PC-3 (cell line): Measurements from ENCODE around the gene HILPDA. TPM values are rescaled to one million over a fixed set of nuclear protein-coding genes. Genes with fewer than 3 reads are reported as not detected.

Source experiments
- ATAC-seq: fragments of 200-7000 bp; cut with Tn5 transposase; 2 replicates; pipeline ENCODE4 v1.9.1; 2020; ENCODE audit warnings: mild to moderate bottlenecking, moderate library complexity
- BruUV-seq: library from RNA; stranded (reverse); fragments of 400-500 nt; replicated peaks from 2 replicates; lab custom pipeline; 2021; lab: Mats Ljungman, UMichigan
- CTCF ChIA-PET: fragments of 300-600 bp; sonication (Branson Sonifier 250); formaldehyde crosslinking; loops from one replicate; lab custom pipeline; 2022; ENCODE audit warnings: antibody characterized with exemption; lab: Charles Lee
- POLR2A ChIA-PET: fragments of 300-600 bp; sonication (Branson Sonifier 250); formaldehyde crosslinking; loops from one replicate; lab custom pipeline; 2022; ENCODE audit warnings: antibody characterized with exemption; ENCODE audit not compliant: unreplicated experiment; lab: Charles Lee
- DNase-seq: peaks from one replicate; pipeline ENCODE4 v3.0.0-alpha.2; 2015
- H2AFZ ChIP-seq: fragments of 300-600 bp; sonication (generic); 2 replicates; pipeline ENCODE4 v1.6.0; 2016; ENCODE audit warnings: antibody characterized with exemption, low read length
- H3F3A ChIP-seq: fragments of 300-600 bp; sonication (generic); one replicate; pipeline ENCODE4 v1.6.0; 2017; ENCODE audit warnings: antibody characterized with exemption, low read length, control low read depth, mild to moderate bottlenecking; ENCODE audit not compliant: unreplicated experiment
- H3K27ac ChIP-seq: fragments of 300-600 bp; sonication (generic); 2 replicates; pipeline ENCODE4 v1.5.1; 2016; ENCODE audit warnings: mild to moderate bottlenecking, low read length
- H3K27me3 ChIP-seq: fragments of 300-600 bp; sonication (generic); 2 replicates; pipeline ENCODE4 v1.6.1; 2016; ENCODE audit warnings: low read length, mixed read lengths
- H3K36me3 ChIP-seq: fragments of 300-600 bp; sonication (generic); 2 replicates; pipeline ENCODE4 v1.6.1; 2016; ENCODE audit warnings: low read depth, mixed run types, low read length, mixed read lengths
- H3K4me1 ChIP-seq: fragments of 300-600 bp; sonication (generic); 2 replicates; pipeline ENCODE4 v1.5.1; 2016; ENCODE audit warnings: low read length; ENCODE audit not compliant: insufficient read depth
- H3K4me2 ChIP-seq: fragments of 300-600 bp; sonication (generic); 2 replicates; pipeline ENCODE4 v1.6.0; 2016; ENCODE audit warnings: low read length
- H3K4me3 ChIP-seq: fragments of 300-600 bp; sonication (generic); 2 replicates; pipeline ENCODE4 v1.5.1; 2016; ENCODE audit warnings: mild to moderate bottlenecking, low read length, mixed read lengths
- H3K79me2 ChIP-seq: fragments of 300-600 bp; sonication (generic); 2 replicates; pipeline ENCODE4 v1.6.1; 2017; ENCODE audit warnings: low read length, mixed read lengths
- H3K9ac ChIP-seq: fragments of 300-600 bp; sonication (generic); 2 replicates; pipeline ENCODE4 v1.6.0; 2016; ENCODE audit warnings: mild to moderate bottlenecking, low read length
- H3K9me2 ChIP-seq: fragments of 300-600 bp; sonication (generic); replicated peaks from 2 replicates; pipeline ENCODE4 v1.6.1; 2016; ENCODE audit warnings: mixed run types, low read length, mixed read lengths
- H3K9me3 ChIP-seq: fragments of 300-600 bp; sonication (generic); 2 replicates; pipeline ENCODE4 v1.6.1; 2016; ENCODE audit warnings: low read length, mixed read lengths
- H4K20me1 ChIP-seq: fragments of 300-600 bp; sonication (generic); 2 replicates; pipeline ENCODE4 v1.6.1; 2016; ENCODE audit warnings: low read length, mixed read lengths
- CTCF ChIP-seq: fragments of 300-600 bp; sonication (generic); conservative IDR thresholded peaks from 2 replicates; pipeline ENCODE4 v1.5.1; 2017; ENCODE audit warnings: antibody characterized with exemption, low read depth, mild to moderate bottlenecking, low read length
- EZH2 ChIP-seq: fragments of 300-600 bp; sonication (generic); IDR thresholded peaks from one replicate; pipeline ENCODE4 v1.6.1; 2017; ENCODE audit warnings: antibody characterized with exemption, mild to moderate bottlenecking, low read length; ENCODE audit not compliant: unreplicated experiment
- EZH2phosphoT487 ChIP-seq: fragments of 300-600 bp; sonication (generic); IDR thresholded peaks from 2 replicates; pipeline ENCODE4 v1.6.1; 2018; ENCODE audit warnings: mild to moderate bottlenecking, antibody characterized with exemption, low read length, borderline replicate concordance
- intact Hi-C: fragments of 100-400 bp; cut with micrococcal nuclease; formaldehyde crosslinking; loops from 2 replicates; pipeline ENCODE4 v1.9.0; 2023
- total RNA-seq: library from RNA; depleted of rRNA; stranded (reverse); fragments of >200 nt; gene quantifications from 2 replicates; pipeline ENCODE4 v1.2.3, GENCODE V29; 2014

Gene HILPDA
- total RNA-seq, 1 experiment from 2014 or later: 29.1 TPM

DNA sequence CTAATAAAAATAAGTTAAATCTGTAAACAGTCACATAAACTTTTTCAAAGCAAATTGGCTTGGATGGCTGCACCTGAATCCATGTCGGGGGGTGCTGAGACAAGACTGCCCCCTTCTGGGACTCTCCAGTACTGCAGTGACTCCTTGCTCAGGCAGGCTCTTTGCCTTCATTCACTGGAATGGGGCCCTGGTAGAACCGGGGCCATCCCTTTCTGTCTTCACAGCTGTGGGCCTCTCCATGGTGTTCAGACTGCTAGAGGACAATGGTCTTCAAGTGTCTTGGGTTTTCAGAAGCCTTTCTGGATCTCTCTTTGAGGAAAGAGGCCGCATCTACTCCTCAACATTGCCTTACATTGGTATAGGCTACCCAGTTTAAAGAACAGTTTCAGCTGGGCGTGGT, 29.8 kb upstream of the HILPDA start:
- no TSS peak for BruUV-seq
- POLR2A ChIA-PET: no interaction called here
- CTCF ChIA-PET: interaction anchor here (1.0 to 4.4 kb wide), 2 partner anchors 26 to 35 kb away, joined by 8 to 65 read pairs; no protein-coding TSS in a partner anchor

DNA sequence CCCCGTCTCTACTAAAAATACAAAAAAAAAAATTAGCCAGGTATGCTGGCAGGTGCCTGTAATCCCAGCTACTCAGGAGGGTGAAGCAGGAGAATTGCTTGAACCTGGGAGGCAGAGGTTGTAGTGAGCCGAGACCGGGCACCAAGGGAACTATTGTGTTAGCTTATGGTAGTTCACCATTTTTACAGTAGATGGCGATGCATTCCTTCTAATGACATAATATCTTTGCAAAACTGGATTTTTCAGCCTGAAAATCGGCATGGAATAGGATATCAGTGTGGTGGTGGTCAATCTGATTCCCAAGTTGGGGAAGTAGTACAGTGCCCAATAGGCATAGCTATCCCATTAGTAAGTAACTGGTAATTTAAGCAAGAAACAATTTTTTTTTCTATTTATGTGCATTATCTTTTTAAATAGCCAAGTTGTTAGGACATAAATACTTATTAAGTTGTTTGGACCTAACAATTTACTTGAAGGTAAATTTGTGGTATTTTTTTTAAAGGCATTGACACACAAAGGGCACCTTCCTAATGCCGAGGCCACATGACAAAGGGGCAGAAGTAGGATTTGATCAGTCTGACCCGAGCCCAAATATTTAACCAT, 28.3 kb upstream of the HILPDA start:
- TF ChIP-seq EZH2: no peak
- peak; percentile 73 for TF ChIP-seq CTCF
- TF ChIP-seq EZH2phosphoT487: no peak

More for the DNA sequence above, 29.8 kb upstream of the HILPDA start:
- H3K27ac ChIP-seq: no peak overlapping the region
- intact Hi-C loops: loop anchor here (1.0 kb wide), 2 partner anchors 28 to 79 kb away; no protein-coding TSS in a partner anchor
- TF ChIP-seq EZH2 (no peak), CTCF (peak; percentile 87)
- H2AFZ ChIP-seq: peak overlapping the region; percentile 25; the same call in 1 of the 2 replicates
- no peaks in the 10 kb centered on the region for H4K20me1 ChIP-seq
- peak; percentile 57 for ATAC-seq
- no peaks in the 10 kb centered on the region for H3K79me2 ChIP-seq
- no peak overlapping the region for H3K9ac ChIP-seq
- no peaks in the 10 kb centered on the region for H3K27me3 ChIP-seq
- H3K4me3 ChIP-seq: no peak overlapping the region
- peak; percentile 73 for DNase-seq
- H3K36me3 ChIP-seq: no peaks in the 10 kb centered on the region; the same call in 1 of the 2 replicates
- no peak overlapping the region for H3K4me2 ChIP-seq
- no peaks in the 10 kb centered on the region for H3F3A ChIP-seq
- peaks cover 8% of the 10 kb centered on the region for H3K4me1 ChIP-seq
- H3K9me2 ChIP-seq: no peaks in the 10 kb centered on the region
- H3K9me3 ChIP-seq: no peaks in the 10 kb centered on the region

DNA sequence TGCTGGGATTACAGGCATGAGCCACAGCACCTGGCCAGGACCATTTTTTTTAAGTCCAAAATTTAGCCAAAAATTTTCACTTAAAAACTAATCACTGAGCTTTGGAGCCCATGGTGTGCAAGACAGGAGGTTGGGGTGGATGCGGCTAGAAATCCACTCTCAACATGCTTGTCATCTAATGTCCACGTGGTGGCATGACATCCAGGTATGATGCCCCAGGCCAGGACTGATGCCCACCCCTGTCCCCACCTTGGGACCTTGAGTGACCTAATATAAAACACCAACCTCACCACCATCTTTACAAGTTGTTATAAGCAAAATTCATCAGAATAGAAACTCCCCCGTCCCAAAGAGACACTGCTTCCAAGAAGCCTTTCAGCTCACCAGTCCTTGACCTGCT, 25.5 kb upstream of the HILPDA start:
- no peaks in the 10 kb centered on the region for H3K9me2 ChIP-seq
- CTCF ChIA-PET: interaction anchor here (0.6 to 1.0 kb wide), 2 partner anchors 23 to 31 kb away, joined by 3 to 6 read pairs; no protein-coding TSS in a partner anchor
- DNase-seq (no peak), ATAC-seq (no peak)
- H3K9ac ChIP-seq: no peak overlapping the region
- H3K4me3 ChIP-seq: no peak overlapping the region
- no peak overlapping the region for H3K4me2 ChIP-seq
- intact Hi-C loops: no loop called here
- no peaks in the 10 kb centered on the region for H3K9me3 ChIP-seq
- no peaks in the 10 kb centered on the region for H3F3A ChIP-seq
- TF ChIP-seq EZH2 (no peak), CTCF (peak; percentile 26; the same call in 1 of the 2 replicates)
- no peaks in the 10 kb centered on the region for H3K27me3 ChIP-seq
- no peaks in the 10 kb centered on the region for H3K79me2 ChIP-seq
- peaks cover 15% of the 10 kb centered on the region; the same call in 1 of the 2 replicates for H3K4me1 ChIP-seq
- BruUV-seq: no TSS peak
- POLR2A ChIA-PET: no interaction called here
- no peaks in the 10 kb centered on the region; the same call in 1 of the 2 replicates for H3K36me3 ChIP-seq
- no peak overlapping the region for H3K27ac ChIP-seq
- no peak overlapping the region for H2AFZ ChIP-seq
- H4K20me1 ChIP-seq: no peaks in the 10 kb centered on the region

More for the DNA sequence above, 28.3 kb upstream of the HILPDA start:
- BruUV-seq: no TSS peak
- Histone ChIP-seq H3K4me1 (peaks cover 16% of the 10 kb centered on the region), H3K4me3 (no peak overlapping the region), H4K20me1 (no peaks in the 10 kb centered on the region), H3K79me2 (no peaks in the 10 kb centered on the region), H2AFZ (no peak overlapping the region), H3K36me3 (no peaks in the 10 kb centered on the region; the same call in 1 of the 2 replicates), H3K27me3 (no peaks in the 10 kb centered on the region), H3K9me2 (no peaks in the 10 kb centered on the region), H3K9ac (no peak overlapping the region), H3F3A (no peaks in the 10 kb centered on the region), H3K9me3 (no peaks in the 10 kb centered on the region), H3K4me2 (no peak overlapping the region), H3K27ac (no peak overlapping the region)
- CTCF ChIA-PET: interaction anchor here (0.6 to 4.4 kb wide), 7 partner anchors 16 to 335 kb away, joined by 3 to 65 read pairs (median 3); partner anchors contain the start of gene IMPDH1
- ATAC-seq: peak; percentile 67
- intact Hi-C loops: loop anchor here (1.0 kb wide), 1 partner anchor 34 kb away; no protein-coding TSS in a partner anchor
- POLR2A ChIA-PET: no interaction called here
- DNase-seq: peak; percentile 78
